ENCODE data around the gene PTPRG.

GRCh38 chr3:62287392-62287927 lies 726.1 kb downstream of the PTPRG start:
- TF ChIP-seq EP300 (IDR thresholded peaks at IDR 0.05): no peak
- TF ChIP-seq CTCF (IDR thresholded peaks at IDR 0.05): no peak

Data from esophagus muscularis mucosa (tissue), 3 donors.